Panc1 (cell line): Measurements from ENCODE around the gene CCDC12.

Experiments used
- CTCF ChIP-seq: fragments of 450-650 bp; IDR thresholded peaks from 2 replicates; pipeline ENCODE4 v1.5.1; 2017; ENCODE audit warnings: mild to moderate bottlenecking
- POLR2AphosphoS5 ChIP-seq: IDR thresholded peaks from 2 replicates; pipeline ENCODE4 v1.6.1; 2012; ENCODE audit warnings: mild to moderate bottlenecking, low read depth, low read length, moderate library complexity
- SIN3A ChIP-seq: IDR thresholded peaks from 2 replicates; pipeline ENCODE4 v1.6.1; 2012; ENCODE audit warnings: low read depth, mild to moderate bottlenecking, low read length, moderate library complexity, borderline replicate concordance; ENCODE audit not compliant: insufficient read depth
- TCF7L2 ChIP-seq: IDR thresholded peaks from 2 replicates; pipeline ENCODE4 v1.6.1; 2011; ENCODE audit warnings: mild to moderate bottlenecking, low read depth, low read length, inconsistent platforms
- TF ChIP-seq, protein P1 (sequence below), 2 experiments: IDR thresholded peaks; 2 replicates each; pipeline ENCODE4 v1.6.1; 2011 to 2012; ENCODE audit warnings: low read depth in 2 of 2, control low read depth in 1 of 2, low read length in 1 of 2, mild to moderate bottlenecking in 1 of 2, moderate library complexity in 1 of 2; ENCODE audit not compliant: insufficient read depth in 1 of 2

GRCh38 chr3:46921871-46922271 lies 54.7 kb downstream of the CCDC12 start:
- no peak for TF ChIP-seq CTCF
- TF ChIP-seq, protein P1, sequence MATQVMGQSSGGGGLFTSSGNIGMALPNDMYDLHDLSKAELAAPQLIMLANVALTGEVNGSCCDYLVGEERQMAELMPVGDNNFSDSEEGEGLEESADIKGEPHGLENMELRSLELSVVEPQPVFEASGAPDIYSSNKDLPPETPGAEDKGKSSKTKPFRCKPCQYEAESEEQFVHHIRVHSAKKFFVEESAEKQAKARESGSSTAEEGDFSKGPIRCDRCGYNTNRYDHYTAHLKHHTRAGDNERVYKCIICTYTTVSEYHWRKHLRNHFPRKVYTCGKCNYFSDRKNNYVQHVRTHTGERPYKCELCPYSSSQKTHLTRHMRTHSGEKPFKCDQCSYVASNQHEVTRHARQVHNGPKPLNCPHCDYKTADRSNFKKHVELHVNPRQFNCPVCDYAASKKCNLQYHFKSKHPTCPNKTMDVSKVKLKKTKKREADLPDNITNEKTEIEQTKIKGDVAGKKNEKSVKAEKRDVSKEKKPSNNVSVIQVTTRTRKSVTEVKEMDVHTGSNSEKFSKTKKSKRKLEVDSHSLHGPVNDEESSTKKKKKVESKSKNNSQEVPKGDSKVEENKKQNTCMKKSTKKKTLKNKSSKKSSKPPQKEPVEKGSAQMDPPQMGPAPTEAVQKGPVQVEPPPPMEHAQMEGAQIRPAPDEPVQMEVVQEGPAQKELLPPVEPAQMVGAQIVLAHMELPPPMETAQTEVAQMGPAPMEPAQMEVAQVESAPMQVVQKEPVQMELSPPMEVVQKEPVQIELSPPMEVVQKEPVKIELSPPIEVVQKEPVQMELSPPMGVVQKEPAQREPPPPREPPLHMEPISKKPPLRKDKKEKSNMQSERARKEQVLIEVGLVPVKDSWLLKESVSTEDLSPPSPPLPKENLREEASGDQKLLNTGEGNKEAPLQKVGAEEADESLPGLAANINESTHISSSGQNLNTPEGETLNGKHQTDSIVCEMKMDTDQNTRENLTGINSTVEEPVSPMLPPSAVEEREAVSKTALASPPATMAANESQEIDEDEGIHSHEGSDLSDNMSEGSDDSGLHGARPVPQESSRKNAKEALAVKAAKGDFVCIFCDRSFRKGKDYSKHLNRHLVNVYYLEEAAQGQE (IDR thresholded peaks at IDR 0.05; ENCODE audit: insufficient read depth in 1 of 2, low read depth in 2 of 2, low read length in 1 of 2): no peak
- TF ChIP-seq POLR2AphosphoS5: no peak
- no peak for TF ChIP-seq SIN3A
- TF ChIP-seq TCF7L2: no peak
